ENCODE measurements around the gene MXI1. TPM values are rescaled to one million over a fixed set of nuclear protein-coding genes. Genes with fewer than 3 reads are reported as not detected.
A peak's percentile ranks its signal among the peaks of the same experiment; 100 is the strongest.
"Not testable (repeated sequence)": the region's sequence is repeated elsewhere in the genome, so short reads cannot be mapped to it uniquely, and the experiment has no call there.

MXI1 gene
- total RNA-seq, 2 donors from 2014 or later, result 31.3 to 55.4 TPM

GRCh38 chr10:110181911-110182310, 25.5 kb upstream of the MXI1 start:
- Histone ChIP-seq H3K27me3 (ENCODE audit: control insufficient read depth, insufficient read depth, low read length, poor library complexity, severe bottlenecking) (no peaks in the 10 kb centered on the region), H3K9ac (ENCODE audit: extremely low read depth, low read length, poor library complexity, severe bottlenecking) (no peak overlapping the region), H3K4me1 (ENCODE audit: control insufficient read depth, insufficient read depth, low read length) (peaks cover 4% of the 10 kb centered on the region), H3K9me3 (ENCODE audit: control insufficient read depth, low read length) (no peaks in the 10 kb centered on the region), H3K36me3 (ENCODE audit: control insufficient read depth, insufficient read depth, low read length) (no peaks in the 10 kb centered on the region), H3K4me3 (ENCODE audit: low read length) (no peak overlapping the region), H3K27ac (ENCODE audit: low read depth, low read length) (no peak overlapping the region)
- Mint-ChIP-seq H3K4me3 (no peak overlapping the region), H3K4me1 (peaks cover 9% of the 10 kb centered on the region), H3K27me3 (ENCODE audit: insufficient read depth) (peaks cover 31% of the 10 kb centered on the region), H3K9me3 (no peaks in the 10 kb centered on the region), H3K27ac (peak overlapping the region; percentile 77), H3K36me3 (ENCODE audit: low read depth) (no peaks in the 10 kb centered on the region)
- no peak for TF ChIP-seq CTCF (conservative IDR thresholded peaks at IDR 0.05)
- DNase-seq, result no peak
- 76 to 77% methylated on average over 4 to 5 of the region's 5 CpGs for WGBS, 2 experiments (ENCODE audit: insufficient coverage in 1 of 2, insufficient read length in 1 of 2)

- Histone ChIP-seq H3K9ac (ENCODE audit: extremely low read depth, low read length, poor library complexity, severe bottlenecking) (no peak overlapping the region), H3K4me3 (ENCODE audit: low read length) (no peak overlapping the region), H3K9me3 (ENCODE audit: control insufficient read depth, low read length) (no peaks in the 10 kb centered on the region), H3K4me1 (ENCODE audit: control insufficient read depth, insufficient read depth, low read length) (peaks cover 4% of the 10 kb centered on the region), H3K27me3 (ENCODE audit: control insufficient read depth, insufficient read depth, low read length, poor library complexity, severe bottlenecking) (no peaks in the 10 kb centered on the region), H3K27ac (ENCODE audit: low read depth, low read length) (no peak overlapping the region), H3K36me3 (ENCODE audit: control insufficient read depth, insufficient read depth, low read length) (no peaks in the 10 kb centered on the region)
- Mint-ChIP-seq H3K27ac (no peak overlapping the region), H3K9me3 (no peaks in the 10 kb centered on the region), H3K27me3 (ENCODE audit: insufficient read depth) (peaks cover 19% of the 10 kb centered on the region), H3K36me3 (ENCODE audit: low read depth) (no peaks in the 10 kb centered on the region), H3K4me3 (no peak overlapping the region), H3K4me1 (peaks cover 9% of the 10 kb centered on the region)
- no peak for DNase-seq
- WGBS, 2 experiments (ENCODE audit: insufficient coverage in 1 of 2, insufficient read length in 1 of 2), result 76 to 90% methylated on average over 3 to 6 of the region's 6 CpGs
- TF ChIP-seq CTCF (conservative IDR thresholded peaks at IDR 0.05), result no peak
Measured at GRCh38 chr10:110184398-110184797, 23.0 kb upstream of the MXI1 start.

GRCh38 chr10:110185646-110186182, 21.7 kb upstream of the MXI1 start:
- not testable (repeated sequence) for H3K27ac Mint-ChIP-seq; H3K4me3 Mint-ChIP-seq; H3K4me1 ChIP-seq (ENCODE audit: control insufficient read depth, insufficient read depth, low read length); DNase-seq; H3K9me3 ChIP-seq (ENCODE audit: control insufficient read depth, low read length); H3K4me1 Mint-ChIP-seq; H3K9me3 Mint-ChIP-seq; H3K36me3 ChIP-seq (ENCODE audit: control insufficient read depth, insufficient read depth, low read length); H3K4me3 ChIP-seq (ENCODE audit: low read length); H3K27me3 ChIP-seq (ENCODE audit: control insufficient read depth, insufficient read depth, low read length, poor library complexity, severe bottlenecking); H3K36me3 Mint-ChIP-seq (ENCODE audit: low read depth); H3K9ac ChIP-seq (ENCODE audit: extremely low read depth, low read length, poor library complexity, severe bottlenecking); H3K27ac ChIP-seq (ENCODE audit: low read depth, low read length)
- H3K27me3 Mint-ChIP-seq (ENCODE audit: insufficient read depth), result peaks cover 22% of the 10 kb centered on the region
- WGBS, 2 experiments (ENCODE audit: insufficient coverage in 1 of 2, insufficient read length in 1 of 2), result 92 to 100% methylated on average over 1 to 2 of the region's 2 CpGs

GRCh38 chr10:110190170-110190569, 17.2 kb upstream of the MXI1 start:
- Histone ChIP-seq H3K27ac (ENCODE audit: low read depth, low read length) (no peak overlapping the region), H3K4me3 (ENCODE audit: low read length) (no peak overlapping the region), H3K9me3 (ENCODE audit: control insufficient read depth, low read length) (no peaks in the 10 kb centered on the region), H3K36me3 (ENCODE audit: control insufficient read depth, insufficient read depth, low read length) (no peaks in the 10 kb centered on the region), H3K4me1 (ENCODE audit: control insufficient read depth, insufficient read depth, low read length) (no peaks in the 10 kb centered on the region), H3K9ac (ENCODE audit: extremely low read depth, low read length, poor library complexity, severe bottlenecking) (no peak overlapping the region), H3K27me3 (ENCODE audit: control insufficient read depth, insufficient read depth, low read length, poor library complexity, severe bottlenecking) (peaks cover 12% of the 10 kb centered on the region)
- no peaks in the 10 kb centered on the region for H3K4me1 Mint-ChIP-seq
- TF ChIP-seq CTCF (conservative IDR thresholded peaks at IDR 0.05), result no peak
- no peak overlapping the region for H3K4me3 Mint-ChIP-seq
- peaks cover 46% of the 10 kb centered on the region for H3K27me3 Mint-ChIP-seq (ENCODE audit: insufficient read depth)
- WGBS, 2 experiments (ENCODE audit: insufficient coverage in 1 of 2, insufficient read length in 1 of 2), result 90 to 94% methylated on average over 2 to 3 of the region's 3 CpGs
- no peaks in the 10 kb centered on the region for H3K9me3 Mint-ChIP-seq
- no peak for DNase-seq
- no peaks in the 10 kb centered on the region for H3K36me3 Mint-ChIP-seq (ENCODE audit: low read depth)
- H3K27ac Mint-ChIP-seq, result no peak overlapping the region
